ENCODE results near the gene EPB41L2. TPM values are rescaled to one million over a fixed set of nuclear protein-coding genes. Genes with fewer than 3 reads are reported as not detected.

Gene EPB41L2
- total RNA-seq, 1 donor from 2014 or later = 17.7 TPM

- H3K4me3 Mint-ChIP-seq = no peak overlapping the region
Observed at GRCh38 chr6:131040866-131041265, 22.2 kb downstream of the EPB41L2 start.

GRCh38 chr6:131039345-131039680 lies 23.7 kb downstream of the EPB41L2 start:
- DNase-seq (ENCODE audit: low spot score) = no peak
- intact Hi-C loops (cut with micrococcal nuclease) = no loop called here
- H3K27me3 Mint-ChIP-seq (ENCODE audit: insufficient read depth) = no peaks in the 10 kb centered on the region
- H3K4me1 Mint-ChIP-seq (ENCODE audit: low read depth) = peaks cover 5% of the 10 kb centered on the region
- H3K4me3 Mint-ChIP-seq = no peak overlapping the region
- no peaks in the 10 kb centered on the region for H3K9me3 Mint-ChIP-seq
- no peak overlapping the region for H3K27ac Mint-ChIP-seq
- H3K36me3 Mint-ChIP-seq (ENCODE audit: low read depth) = no peaks in the 10 kb centered on the region

More at GRCh38 chr6:131040866-131041265, 22.2 kb downstream of the EPB41L2 start:
- DNase-seq (ENCODE audit: low spot score) = no peak
- no peak overlapping the region for H3K27ac Mint-ChIP-seq
- no peaks in the 10 kb centered on the region for H3K4me1 Mint-ChIP-seq (ENCODE audit: low read depth)
- no peaks in the 10 kb centered on the region for H3K36me3 Mint-ChIP-seq (ENCODE audit: low read depth)
- intact Hi-C loops (cut with micrococcal nuclease) = no loop called here
- no peaks in the 10 kb centered on the region for H3K9me3 Mint-ChIP-seq
- H3K27me3 Mint-ChIP-seq (ENCODE audit: insufficient read depth) = peaks cover 1% of the 10 kb centered on the region

DNA sequence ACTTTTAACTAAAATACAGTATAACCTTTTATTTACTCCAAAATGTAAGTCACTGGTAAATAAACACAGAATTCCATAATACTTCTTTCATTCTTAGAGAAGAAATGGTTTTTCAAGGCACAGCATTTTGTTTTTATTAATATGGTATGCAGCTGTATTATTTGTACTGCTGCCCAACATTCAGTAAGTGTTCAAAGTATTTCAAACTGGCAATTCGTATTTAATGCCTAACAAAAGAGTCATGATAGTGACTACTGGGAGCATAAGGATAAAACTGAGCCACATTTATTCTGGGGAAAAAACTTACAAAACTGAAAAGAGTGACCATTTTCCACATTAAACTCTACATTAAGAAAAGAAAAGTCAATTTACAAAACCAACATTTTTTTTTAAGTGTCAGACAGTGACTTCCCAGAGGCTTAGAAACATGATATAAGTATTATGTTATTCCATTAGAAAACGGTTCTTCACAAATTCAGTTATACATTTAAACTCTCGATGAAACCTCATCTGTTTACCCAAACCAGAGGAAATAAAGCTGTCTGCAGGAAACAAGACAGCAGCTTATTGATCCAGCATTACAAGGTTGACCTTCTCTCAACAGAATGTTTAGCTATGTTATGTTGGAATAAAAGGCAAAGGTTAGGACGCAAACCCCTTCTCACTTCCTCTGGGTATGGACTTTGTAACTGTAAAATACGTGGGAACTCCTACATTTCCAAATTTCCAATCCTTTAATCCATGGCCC lies 24.3 kb downstream of the EPB41L2 start:
- intact Hi-C loops (cut with micrococcal nuclease) = no loop called here
- no peak for DNase-seq (ENCODE audit: low spot score)
- no peaks in the 10 kb centered on the region for H3K36me3 Mint-ChIP-seq (ENCODE audit: low read depth)
- H3K9me3 Mint-ChIP-seq = no peaks in the 10 kb centered on the region
- H3K4me1 Mint-ChIP-seq (ENCODE audit: low read depth) = peaks cover 5% of the 10 kb centered on the region
- no peak overlapping the region for H3K27ac Mint-ChIP-seq
- no peaks in the 10 kb centered on the region for H3K27me3 Mint-ChIP-seq (ENCODE audit: insufficient read depth)
- no peak overlapping the region for H3K4me3 Mint-ChIP-seq

DNA sequence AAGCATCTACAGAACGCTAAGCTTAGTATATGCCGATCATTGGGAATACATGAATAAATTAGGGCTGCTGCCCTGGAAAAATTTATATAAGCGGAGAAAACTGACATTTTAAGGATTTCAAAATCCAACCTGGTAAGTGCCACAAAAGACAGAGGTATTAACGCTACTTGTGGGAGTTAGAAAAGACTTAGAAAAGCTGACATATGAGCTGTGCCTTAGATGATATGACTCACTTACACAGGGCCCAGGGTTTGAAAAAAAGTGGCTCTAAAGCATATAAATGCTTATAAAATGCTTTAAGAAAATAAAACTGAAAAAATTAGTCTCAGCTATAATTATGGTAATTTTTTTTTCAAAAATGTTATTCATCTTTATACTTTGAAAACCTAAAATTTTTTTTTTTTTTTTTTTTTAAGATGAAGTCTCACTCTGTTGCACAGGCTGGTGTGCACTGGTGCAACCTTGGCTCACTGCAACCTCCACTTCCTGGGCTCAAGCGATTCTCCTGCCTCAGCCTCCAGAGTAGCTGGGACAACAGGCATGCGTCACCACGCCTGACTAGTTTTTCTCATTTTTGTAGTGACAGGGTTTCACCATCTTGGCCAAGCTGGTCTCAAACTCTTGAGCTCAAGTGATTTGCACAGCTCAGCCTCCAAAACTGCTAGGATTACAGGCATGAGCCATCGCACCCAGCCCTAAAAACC lies 25.7 kb downstream of the EPB41L2 start:
- no peak for DNase-seq (ENCODE audit: low spot score)
- H3K4me3 Mint-ChIP-seq = no peak overlapping the region
- H3K27ac Mint-ChIP-seq = no peak overlapping the region
- intact Hi-C loops (cut with micrococcal nuclease) = no loop called here
- peaks cover 5% of the 10 kb centered on the region for H3K4me1 Mint-ChIP-seq (ENCODE audit: low read depth)
- H3K36me3 Mint-ChIP-seq (ENCODE audit: low read depth) = no peaks in the 10 kb centered on the region
- H3K9me3 Mint-ChIP-seq = no peaks in the 10 kb centered on the region
- no peaks in the 10 kb centered on the region for H3K27me3 Mint-ChIP-seq (ENCODE audit: insufficient read depth)

GRCh38 chr6:131036601-131037000 lies 26.4 kb downstream of the EPB41L2 start:
- intact Hi-C loops (cut with micrococcal nuclease) = no loop called here
- Mint-ChIP-seq H3K36me3 (ENCODE audit: low read depth) (no peaks in the 10 kb centered on the region), H3K27me3 (ENCODE audit: insufficient read depth) (peaks cover 2% of the 10 kb centered on the region), H3K4me3 (no peak overlapping the region), H3K9me3 (no peaks in the 10 kb centered on the region), H3K4me1 (ENCODE audit: low read depth) (peaks cover 5% of the 10 kb centered on the region), H3K27ac (no peak overlapping the region)
- DNase-seq (ENCODE audit: low spot score) = no peak

DNA sequence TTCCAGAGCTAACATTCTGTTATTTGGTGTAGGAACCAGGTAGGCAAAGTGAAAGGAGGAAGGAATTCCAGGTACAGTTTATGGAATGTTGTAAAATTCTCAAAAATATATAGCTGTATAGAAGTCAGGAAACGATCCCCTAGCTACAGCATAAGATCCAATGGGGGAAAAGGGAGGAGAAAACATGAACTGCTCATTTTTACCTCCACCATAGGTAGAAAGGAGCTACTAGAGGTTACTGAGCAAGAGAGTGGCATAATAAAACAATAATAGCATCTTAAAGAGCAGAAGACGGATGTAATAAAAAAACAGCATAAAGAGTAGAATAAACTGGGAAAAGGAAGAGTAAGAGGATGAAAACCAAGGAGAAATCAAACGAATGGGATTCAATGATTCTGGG lies 26.9 kb downstream of the EPB41L2 start:
- Mint-ChIP-seq H3K4me1 (ENCODE audit: low read depth) (peaks cover 5% of the 10 kb centered on the region), H3K36me3 (ENCODE audit: low read depth) (no peaks in the 10 kb centered on the region), H3K9me3 (no peaks in the 10 kb centered on the region), H3K27me3 (ENCODE audit: insufficient read depth) (peaks cover 2% of the 10 kb centered on the region), H3K27ac (no peak overlapping the region), H3K4me3 (no peak overlapping the region)
- DNase-seq (ENCODE audit: low spot score) = no peak
- intact Hi-C loops (cut with micrococcal nuclease) = no loop called here

DNA sequence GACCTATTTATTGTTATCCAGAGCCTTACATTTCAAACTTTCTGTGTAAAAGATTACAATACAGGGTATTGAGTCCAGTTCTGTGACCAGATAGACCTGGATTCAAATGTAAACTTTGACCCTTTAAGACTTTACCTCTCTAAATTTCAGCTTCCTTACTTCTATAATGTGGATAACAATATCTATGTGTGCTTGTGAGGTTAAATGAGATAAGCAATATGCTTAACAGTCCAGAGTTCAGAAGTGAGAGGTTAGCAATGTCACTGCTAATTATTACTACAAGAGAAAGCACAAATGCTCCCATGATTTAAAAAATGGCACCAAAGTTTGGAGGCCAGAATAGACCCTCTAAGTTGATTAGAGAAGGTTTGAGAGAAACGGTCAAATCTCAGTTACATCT lies 27.5 kb downstream of the EPB41L2 start:
- H3K4me1 Mint-ChIP-seq (ENCODE audit: low read depth) = peaks cover 5% of the 10 kb centered on the region
- DNase-seq (ENCODE audit: low spot score) = no peak
- no peaks in the 10 kb centered on the region for H3K36me3 Mint-ChIP-seq (ENCODE audit: low read depth)
- no peak overlapping the region for H3K27ac Mint-ChIP-seq
- peaks cover 2% of the 10 kb centered on the region for H3K27me3 Mint-ChIP-seq (ENCODE audit: insufficient read depth)
- no peak overlapping the region for H3K4me3 Mint-ChIP-seq
- intact Hi-C loops (cut with micrococcal nuclease) = no loop called here
- no peaks in the 10 kb centered on the region for H3K9me3 Mint-ChIP-seq

GRCh38 chr6:131033631-131034030 lies 29.4 kb downstream of the EPB41L2 start:
- Mint-ChIP-seq H3K27ac (no peak overlapping the region), H3K4me1 (ENCODE audit: low read depth) (peaks cover 5% of the 10 kb centered on the region), H3K27me3 (ENCODE audit: insufficient read depth) (peaks cover 2% of the 10 kb centered on the region), H3K36me3 (ENCODE audit: low read depth) (no peaks in the 10 kb centered on the region), H3K9me3 (no peaks in the 10 kb centered on the region), H3K4me3 (no peak overlapping the region)
- intact Hi-C loops (cut with micrococcal nuclease) = no loop called here
- no peak for DNase-seq (ENCODE audit: low spot score)

DNA sequence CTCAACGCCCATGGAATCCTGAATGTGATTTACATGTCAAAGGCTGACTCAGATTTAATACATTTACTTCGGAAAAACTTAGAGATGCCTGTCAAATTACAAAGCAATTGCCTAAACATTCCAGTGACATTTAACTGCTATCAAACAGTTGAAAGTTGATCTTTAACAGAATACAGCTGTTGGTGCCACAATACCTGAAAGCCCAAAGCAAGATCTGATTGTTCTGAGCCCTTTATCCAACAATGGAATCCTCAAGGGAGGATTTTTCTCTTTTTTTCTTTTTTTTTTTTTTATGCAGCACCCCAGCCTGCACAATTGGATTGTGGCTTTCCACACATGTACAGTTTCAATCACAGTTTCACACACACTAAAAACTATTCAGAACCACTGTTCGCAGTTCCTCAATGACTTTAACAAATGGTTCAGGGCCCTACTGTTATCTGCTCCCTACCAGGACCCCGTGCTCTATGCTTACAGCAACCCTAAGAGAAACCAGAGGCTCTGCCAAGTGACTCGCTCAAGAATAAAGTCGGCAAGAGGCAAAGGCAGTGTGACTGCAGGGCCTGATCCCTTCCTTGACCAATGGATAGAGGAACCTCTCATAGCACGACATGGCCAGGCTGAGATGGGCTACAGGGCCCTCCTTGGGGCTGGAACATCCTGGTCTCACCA lies 33.3 kb downstream of the EPB41L2 start:
- no peak for DNase-seq (ENCODE audit: low spot score)
- Mint-ChIP-seq H3K4me3 (no peak overlapping the region), H3K4me1 (ENCODE audit: low read depth) (peaks cover 3% of the 10 kb centered on the region), H3K36me3 (ENCODE audit: low read depth) (no peaks in the 10 kb centered on the region), H3K9me3 (no peaks in the 10 kb centered on the region), H3K27ac (no peak overlapping the region), H3K27me3 (ENCODE audit: insufficient read depth) (peaks cover 2% of the 10 kb centered on the region)
- intact Hi-C loops (cut with micrococcal nuclease) = no loop called here

DNA sequence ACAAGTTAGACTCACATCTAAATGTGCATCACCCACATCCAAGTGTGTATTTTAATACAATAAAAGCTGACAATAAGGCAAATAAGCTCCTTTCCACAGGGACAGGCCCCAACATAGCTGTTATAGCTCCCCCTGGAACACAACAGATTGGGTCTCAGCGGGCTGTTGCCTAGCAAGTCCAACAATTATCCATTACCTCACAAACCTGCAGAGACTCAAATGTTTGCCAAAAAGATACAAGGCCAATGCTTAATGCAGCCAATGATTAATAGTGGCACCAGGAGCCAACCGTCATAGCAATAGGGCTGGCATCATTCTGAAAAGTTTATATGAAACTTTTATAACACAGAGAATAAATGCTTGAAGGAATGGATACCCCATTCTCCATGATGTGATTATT lies 35.7 kb downstream of the EPB41L2 start:
- no peak overlapping the region for H3K27ac Mint-ChIP-seq
- DNase-seq (ENCODE audit: low spot score) = no peak
- no peaks in the 10 kb centered on the region for H3K9me3 Mint-ChIP-seq
- H3K36me3 Mint-ChIP-seq (ENCODE audit: low read depth) = no peaks in the 10 kb centered on the region
- H3K4me3 Mint-ChIP-seq = no peak overlapping the region
- peaks cover 2% of the 10 kb centered on the region for H3K27me3 Mint-ChIP-seq (ENCODE audit: insufficient read depth)
- H3K4me1 Mint-ChIP-seq (ENCODE audit: low read depth) = no peaks in the 10 kb centered on the region
- intact Hi-C loops (cut with micrococcal nuclease) = no loop called here

DNA sequence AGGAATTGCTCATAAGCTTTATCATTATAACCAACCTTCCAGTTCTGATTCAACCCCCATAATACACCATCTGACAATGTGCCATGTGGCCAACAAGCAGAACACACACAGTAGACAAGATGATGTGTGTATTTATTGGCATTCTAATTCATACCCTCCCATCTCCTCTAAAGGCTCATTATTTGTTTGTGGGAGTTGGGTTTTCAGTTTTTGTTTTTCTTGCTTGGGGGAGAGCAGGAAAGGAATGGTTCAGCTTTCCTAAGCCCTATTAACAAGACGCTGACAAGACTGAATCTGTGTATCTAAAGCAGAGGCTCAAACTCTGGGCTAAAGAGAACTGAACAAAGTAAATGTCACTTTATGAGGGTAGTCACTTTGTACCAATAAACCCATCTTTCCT lies 36.8 kb downstream of the EPB41L2 start:
- no peaks in the 10 kb centered on the region for H3K36me3 Mint-ChIP-seq (ENCODE audit: low read depth)
- H3K27ac Mint-ChIP-seq = no peak overlapping the region
- DNase-seq (ENCODE audit: low spot score) = no peak
- no peak overlapping the region for H3K4me3 Mint-ChIP-seq
- intact Hi-C loops (cut with micrococcal nuclease) = no loop called here
- H3K9me3 Mint-ChIP-seq = no peaks in the 10 kb centered on the region
- no peaks in the 10 kb centered on the region for H3K4me1 Mint-ChIP-seq (ENCODE audit: low read depth)
- H3K27me3 Mint-ChIP-seq (ENCODE audit: insufficient read depth) = no peaks in the 10 kb centered on the region

- Mint-ChIP-seq H3K27ac (no peak overlapping the region), H3K36me3 (ENCODE audit: low read depth) (no peaks in the 10 kb centered on the region), H3K4me1 (ENCODE audit: low read depth) (no peaks in the 10 kb centered on the region), H3K4me3 (no peak overlapping the region), H3K9me3 (no peaks in the 10 kb centered on the region), H3K27me3 (ENCODE audit: insufficient read depth) (no peaks in the 10 kb centered on the region)
- DNase-seq (ENCODE audit: low spot score) = no peak
- intact Hi-C loops (cut with micrococcal nuclease) = no loop called here
Observed at GRCh38 chr6:131024565-131024964, 38.5 kb downstream of the EPB41L2 start.

DNA sequence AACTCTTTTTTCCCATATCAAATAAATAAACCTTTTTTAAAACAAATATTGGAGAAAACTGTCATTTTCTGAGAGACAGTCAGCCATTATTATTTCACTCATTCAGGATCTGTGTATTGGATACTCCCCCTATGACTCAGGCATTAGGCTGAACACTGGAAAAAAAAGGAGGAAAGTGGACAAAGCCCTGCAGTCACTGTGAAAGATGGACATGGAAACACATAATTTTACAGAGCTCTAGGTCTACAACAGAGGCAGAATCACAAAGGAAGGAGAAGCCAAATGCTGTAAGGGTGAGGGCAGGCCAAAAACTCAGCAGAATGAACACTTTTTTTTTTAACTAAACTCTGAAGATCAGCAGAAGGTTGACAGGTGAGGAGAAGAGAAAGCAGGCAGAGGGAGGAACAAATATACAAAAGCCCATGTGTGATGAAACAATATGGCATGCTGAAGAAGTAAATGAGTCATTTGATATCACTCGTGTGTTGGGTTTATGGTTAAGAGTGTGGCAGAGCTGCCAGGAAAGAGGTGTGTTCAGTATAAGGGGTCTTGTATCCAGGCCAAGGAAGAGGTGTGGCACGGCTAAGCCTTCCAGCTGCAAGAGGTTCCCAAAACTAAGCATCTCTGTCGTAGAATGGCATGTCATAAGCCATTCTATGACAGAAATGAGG lies 39.1 kb downstream of the EPB41L2 start:
- H3K27ac Mint-ChIP-seq = no peak overlapping the region
- DNase-seq (ENCODE audit: low spot score) = no peak
- no peaks in the 10 kb centered on the region for H3K4me1 Mint-ChIP-seq (ENCODE audit: low read depth)
- H3K9me3 Mint-ChIP-seq = no peaks in the 10 kb centered on the region
- H3K4me3 Mint-ChIP-seq = no peak overlapping the region
- H3K27me3 Mint-ChIP-seq (ENCODE audit: insufficient read depth) = peaks cover 2% of the 10 kb centered on the region
- intact Hi-C loops (cut with micrococcal nuclease) = no loop called here
- H3K36me3 Mint-ChIP-seq (ENCODE audit: low read depth) = no peaks in the 10 kb centered on the region
